Retinal pigment epithelial cell (primary cell): ENCODE measurements around the gene DACT3.

ENCODE experiments used
- DNase-seq: peaks from one replicate; pipeline ENCODE4 v3.0.0-alpha.2; 2010; ENCODE audit warnings: low read depth
- H3K4me3 ChIP-seq: 2 replicates; pipeline ENCODE4 v1.5.1; 2011; ENCODE audit warnings: mild to moderate bottlenecking, low read length, control low read depth, moderate library complexity
- TF ChIP-seq, protein P1 (sequence below): conservative IDR thresholded peaks from 2 replicates; pipeline ENCODE4 v1.5.1; 2011; ENCODE audit warnings: low read depth, low read length, control low read depth, inconsistent platforms

DACT3 gene

DNA sequence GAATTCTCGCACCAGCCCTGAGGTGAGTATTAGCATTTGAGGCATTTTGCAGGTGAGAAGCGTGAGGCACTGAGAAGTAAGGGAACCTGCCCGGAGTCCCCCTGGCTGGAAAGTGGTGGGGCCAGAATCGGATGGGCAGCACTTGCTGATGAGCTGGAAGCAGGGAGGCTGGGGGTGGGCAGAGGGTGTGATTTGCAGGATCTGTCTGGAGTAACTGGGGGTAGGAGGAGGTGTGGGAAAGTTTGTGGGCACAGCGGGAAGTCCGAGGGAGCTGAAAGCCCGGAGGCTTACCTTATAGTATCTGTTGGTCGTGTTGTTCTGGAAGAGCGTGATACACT, 35.9 kb upstream of the DACT3 start:
- no peak for DNase-seq
- TF ChIP-seq, protein P1, sequence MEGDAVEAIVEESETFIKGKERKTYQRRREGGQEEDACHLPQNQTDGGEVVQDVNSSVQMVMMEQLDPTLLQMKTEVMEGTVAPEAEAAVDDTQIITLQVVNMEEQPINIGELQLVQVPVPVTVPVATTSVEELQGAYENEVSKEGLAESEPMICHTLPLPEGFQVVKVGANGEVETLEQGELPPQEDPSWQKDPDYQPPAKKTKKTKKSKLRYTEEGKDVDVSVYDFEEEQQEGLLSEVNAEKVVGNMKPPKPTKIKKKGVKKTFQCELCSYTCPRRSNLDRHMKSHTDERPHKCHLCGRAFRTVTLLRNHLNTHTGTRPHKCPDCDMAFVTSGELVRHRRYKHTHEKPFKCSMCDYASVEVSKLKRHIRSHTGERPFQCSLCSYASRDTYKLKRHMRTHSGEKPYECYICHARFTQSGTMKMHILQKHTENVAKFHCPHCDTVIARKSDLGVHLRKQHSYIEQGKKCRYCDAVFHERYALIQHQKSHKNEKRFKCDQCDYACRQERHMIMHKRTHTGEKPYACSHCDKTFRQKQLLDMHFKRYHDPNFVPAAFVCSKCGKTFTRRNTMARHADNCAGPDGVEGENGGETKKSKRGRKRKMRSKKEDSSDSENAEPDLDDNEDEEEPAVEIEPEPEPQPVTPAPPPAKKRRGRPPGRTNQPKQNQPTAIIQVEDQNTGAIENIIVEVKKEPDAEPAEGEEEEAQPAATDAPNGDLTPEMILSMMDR, result no peak
- H3K4me3 ChIP-seq, result peak overlapping the region; percentile 23

DNA sequence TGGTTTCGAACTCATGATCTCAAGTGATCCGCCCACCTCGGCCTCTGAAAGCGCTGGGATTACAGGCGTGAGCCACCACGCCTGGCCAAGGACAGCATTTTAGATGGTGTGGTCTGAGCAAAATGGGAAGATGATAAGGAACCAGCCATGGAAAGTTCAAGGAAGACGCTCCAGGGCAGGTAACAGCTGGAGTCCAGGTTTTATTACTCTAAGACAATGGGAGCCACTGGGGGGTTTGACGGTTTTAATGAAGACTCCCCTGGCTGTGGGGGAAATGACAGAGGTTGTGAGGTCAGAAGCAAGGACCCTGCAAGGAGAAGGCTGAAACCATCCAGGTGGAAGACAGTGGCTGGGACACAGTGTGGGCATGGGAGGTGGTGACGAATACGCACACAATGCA, 35.1 kb upstream of the DACT3 start:
- H3K4me3 ChIP-seq, result no peak overlapping the region
- TF ChIP-seq, protein P1, result no peak
- no peak for DNase-seq

DNA sequence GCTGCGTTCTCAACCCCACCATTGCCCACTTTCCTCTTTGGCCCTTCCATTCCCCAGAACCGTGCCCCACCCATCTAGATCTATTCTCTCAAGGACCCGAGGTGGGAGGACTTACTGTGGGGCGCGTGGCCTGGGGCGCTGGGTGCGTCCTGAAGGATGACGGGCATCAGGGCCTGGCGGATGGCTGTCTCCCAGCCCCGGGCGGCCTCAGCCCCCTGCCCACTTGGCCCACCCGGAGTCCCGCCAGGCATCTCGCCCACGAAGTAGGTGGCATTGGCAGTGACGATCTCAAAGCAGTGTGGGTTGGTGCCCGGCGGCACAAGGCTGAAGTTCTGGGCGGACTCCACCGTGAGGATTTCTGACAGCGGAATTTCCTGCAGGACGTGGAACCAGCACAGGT, 32.8 kb upstream of the DACT3 start:
- TF ChIP-seq, protein P1, result no peak
- no peak overlapping the region for H3K4me3 ChIP-seq

DNA sequence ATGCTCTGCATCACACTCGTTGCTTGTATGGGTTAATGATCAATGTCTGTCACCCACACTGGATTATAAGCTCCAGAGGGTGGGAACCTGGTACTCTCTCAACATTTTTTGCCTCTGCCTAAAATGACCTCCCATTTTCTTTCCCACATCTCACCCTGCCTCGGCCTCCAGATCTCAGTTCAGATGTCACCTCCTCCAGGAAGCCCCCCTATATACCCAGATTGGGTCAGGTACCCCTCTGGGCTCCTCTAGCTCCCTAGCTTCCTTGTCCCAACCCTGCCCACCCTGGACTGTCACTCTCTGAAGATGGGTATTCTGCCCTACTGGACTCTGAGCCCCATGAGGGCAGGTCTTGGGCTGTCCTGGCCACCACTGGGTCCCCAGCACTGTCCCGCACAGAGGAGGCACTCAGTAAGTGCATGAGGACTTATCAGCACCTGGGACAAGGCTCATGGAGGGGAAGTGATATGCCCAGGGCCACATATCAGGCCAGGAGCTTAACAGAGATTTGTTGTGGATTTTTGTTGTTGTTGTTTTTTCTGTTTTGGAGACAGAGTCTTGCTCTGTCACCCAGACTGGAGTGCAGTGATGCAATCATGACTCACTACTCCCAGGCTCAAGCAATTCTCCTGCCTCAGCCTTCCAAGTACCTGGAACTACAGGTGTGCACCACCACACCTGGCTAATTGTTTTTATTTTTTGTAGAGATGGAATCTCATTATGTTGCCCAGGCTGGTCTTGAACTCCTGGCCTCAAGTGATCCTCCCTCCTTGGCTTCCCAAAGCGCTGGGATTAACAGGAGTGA, 32.1 kb upstream of the DACT3 start:
- DNase-seq, result no peak
- no peak overlapping the region for H3K4me3 ChIP-seq
- TF ChIP-seq, protein P1, result no peak

More for the DNA sequence above, 32.8 kb upstream of the DACT3 start:
- no peak for DNase-seq

DNA sequence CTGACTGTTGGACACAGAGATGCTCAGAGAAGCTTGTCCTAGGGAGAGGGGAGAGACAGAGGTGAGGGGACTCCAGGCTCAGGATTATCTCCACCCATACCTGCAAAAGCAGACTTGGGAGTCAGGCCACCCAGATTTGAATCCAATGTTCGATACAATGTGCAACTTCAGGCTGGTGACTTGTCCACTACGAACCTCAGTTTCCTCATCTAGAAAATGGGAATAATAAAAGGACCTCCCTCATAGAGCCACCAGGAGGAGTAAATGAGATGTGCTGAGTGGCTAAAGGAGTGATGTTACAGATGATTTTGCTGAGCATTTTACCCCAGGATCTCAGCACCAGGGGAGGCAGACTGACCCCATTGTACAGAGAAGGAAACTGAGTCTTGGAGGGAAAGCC, 31.0 kb upstream of the DACT3 start:
- H3K4me3 ChIP-seq, result no peak overlapping the region
- no peak for DNase-seq
- TF ChIP-seq, protein P1, result no peak

DNA sequence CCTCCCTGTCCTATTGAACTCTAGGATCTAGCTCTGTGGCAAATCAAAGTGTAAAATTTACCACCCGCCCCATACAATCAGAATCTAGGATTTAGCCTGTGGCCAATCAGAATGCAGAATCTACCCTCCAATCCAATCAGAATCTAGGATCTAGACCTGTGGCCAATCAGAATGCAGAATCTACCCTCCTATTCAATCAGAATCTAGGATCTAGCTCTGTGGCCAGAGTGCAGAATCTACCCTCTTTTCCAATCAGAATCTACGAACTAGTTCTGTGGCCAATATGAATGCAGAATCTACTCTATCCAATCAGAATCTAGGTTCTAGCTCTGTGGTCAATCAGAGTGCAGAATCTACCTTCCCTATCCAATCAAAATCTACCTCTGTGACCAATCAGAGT, 30.1 kb upstream of the DACT3 start:
- no peak overlapping the region for H3K4me3 ChIP-seq
- DNase-seq, result no peak
- TF ChIP-seq, protein P1, result no peak

DNA sequence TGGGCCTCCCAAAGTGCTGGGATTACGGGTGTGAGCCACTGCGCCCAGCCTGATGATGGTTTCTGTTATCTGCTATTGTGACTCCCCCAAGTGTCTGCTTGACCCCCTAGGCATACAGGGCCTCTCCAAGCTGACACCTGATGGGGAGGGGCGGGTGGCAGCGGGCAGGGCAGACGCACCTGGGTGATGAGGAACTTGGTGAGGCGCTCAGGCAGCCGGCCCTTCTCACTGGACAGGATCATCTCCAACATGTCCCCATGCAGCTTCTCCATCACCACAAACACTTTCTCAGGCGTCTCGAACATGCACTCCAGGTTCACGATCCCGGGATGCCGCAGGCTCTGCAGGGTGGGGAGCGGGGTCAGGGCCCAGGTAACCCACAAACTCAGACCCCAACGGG, 28.4 kb upstream of the DACT3 start:
- DNase-seq, result no peak
- no peak overlapping the region for H3K4me3 ChIP-seq
- TF ChIP-seq, protein P1, result no peak
